NCI-H2227 (cell line): ENCODE measurements around the gene SIDT1.
"Not testable (repeated sequence)": the region's sequence is repeated elsewhere in the genome, so short reads cannot be mapped to it uniquely, and the experiment has no call there.

Experiments
- DNase-seq: peaks from one replicate; lab custom pipeline; 2025; ENCODE audit not compliant: unreplicated experiment; lab: John Stamatoyannopoulos, UW

Gene SIDT1

GRCh38 chr3:113631573-113631972 lies 99.2 kb downstream of the SIDT1 start:
- no peak for DNase-seq

GRCh38 chr3:113634782-113635474 lies 102.6 kb downstream of the SIDT1 start:
- no peak for DNase-seq

GRCh38 chr3:113636034-113636433 lies 103.7 kb downstream of the SIDT1 start:
- not testable (repeated sequence) for DNase-seq

GRCh38 chr3:113637756-113638155 lies 105.4 kb downstream of the SIDT1 start:
- DNase-seq: no peak

GRCh38 chr3:113638910-113639309 lies 106.6 kb downstream of the SIDT1 start:
- no peak for DNase-seq

- DNase-seq: no peak
Measured at GRCh38 chr3:113643583-113643982, 111.2 kb downstream of the SIDT1 start.

GRCh38 chr3:113648524-113648923 lies 116.2 kb downstream of the SIDT1 start:
- DNase-seq: no peak

GRCh38 chr3:113649174-113649845 lies 117.0 kb downstream of the SIDT1 start:
- DNase-seq: no peak

GRCh38 chr3:113654310-113654709 lies 122.0 kb downstream of the SIDT1 start:
- no peak for DNase-seq

GRCh38 chr3:113654851-113655250 lies 122.5 kb downstream of the SIDT1 start:
- no peak for DNase-seq

- DNase-seq: no peak
Measured at GRCh38 chr3:113658107-113658506, 125.8 kb downstream of the SIDT1 start.

GRCh38 chr3:113659101-113659541 lies 126.8 kb downstream of the SIDT1 start:
- DNase-seq: no peak

GRCh38 chr3:113659996-113660395 lies 127.6 kb downstream of the SIDT1 start:
- no peak for DNase-seq

GRCh38 chr3:113660458-113660857 lies 128.1 kb downstream of the SIDT1 start:
- DNase-seq: no peak

GRCh38 chr3:113660896-113661295 lies 128.5 kb downstream of the SIDT1 start:
- no peak for DNase-seq

- DNase-seq: no peak
Measured at GRCh38 chr3:113662824-113663223, 130.5 kb downstream of the SIDT1 start.

- DNase-seq: no peak
Measured at GRCh38 chr3:113663324-113663750, 131.0 kb downstream of the SIDT1 start.

- no peak for DNase-seq
Measured at GRCh38 chr3:113663761-113664160, 131.4 kb downstream of the SIDT1 start.

- no peak for DNase-seq
Measured at GRCh38 chr3:113664523-113665094, 132.3 kb downstream of the SIDT1 start.

- DNase-seq: no peak
Measured at GRCh38 chr3:113668015-113668414, 135.7 kb downstream of the SIDT1 start.

GRCh38 chr3:113673593-113673992 lies 141.2 kb downstream of the SIDT1 start:
- DNase-seq: no peak

- DNase-seq: no peak
Measured at GRCh38 chr3:113676261-113676660, 143.9 kb downstream of the SIDT1 start.
